ENCODE measurements around the gene FLAD1.

FLAD1 gene

GRCh38 chr1:155005076-155006011 lies 22.2 kb downstream of the FLAD1 start:
- DNase-seq = peak; percentile 56 to 61

DNA sequence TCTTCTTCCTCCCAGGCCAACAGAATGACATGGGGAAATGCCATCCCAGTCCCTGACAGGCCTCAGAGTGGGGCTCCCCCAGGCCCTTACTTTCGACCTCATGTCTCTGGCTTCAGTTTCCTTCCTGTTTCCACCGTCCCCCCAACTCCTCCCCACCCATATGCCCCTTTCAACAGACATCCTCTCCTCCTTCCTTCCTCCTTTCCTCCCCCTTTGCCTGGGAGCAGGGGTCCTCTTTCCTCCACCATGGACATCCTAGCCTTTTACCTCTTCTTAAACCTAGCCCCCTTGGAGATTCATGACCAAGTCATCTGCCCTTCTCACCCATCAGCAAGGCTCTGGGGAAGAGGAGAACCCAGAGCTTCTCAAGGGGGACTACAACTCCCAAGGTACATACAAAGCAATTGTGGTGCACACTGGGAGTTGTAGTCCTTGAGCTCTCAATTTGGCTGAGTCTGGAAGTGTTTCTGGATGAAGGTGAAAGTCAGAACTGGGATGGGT lies 23.5 kb downstream of the FLAD1 start:
- peak; percentile 57 to 64 for DNase-seq

DNA sequence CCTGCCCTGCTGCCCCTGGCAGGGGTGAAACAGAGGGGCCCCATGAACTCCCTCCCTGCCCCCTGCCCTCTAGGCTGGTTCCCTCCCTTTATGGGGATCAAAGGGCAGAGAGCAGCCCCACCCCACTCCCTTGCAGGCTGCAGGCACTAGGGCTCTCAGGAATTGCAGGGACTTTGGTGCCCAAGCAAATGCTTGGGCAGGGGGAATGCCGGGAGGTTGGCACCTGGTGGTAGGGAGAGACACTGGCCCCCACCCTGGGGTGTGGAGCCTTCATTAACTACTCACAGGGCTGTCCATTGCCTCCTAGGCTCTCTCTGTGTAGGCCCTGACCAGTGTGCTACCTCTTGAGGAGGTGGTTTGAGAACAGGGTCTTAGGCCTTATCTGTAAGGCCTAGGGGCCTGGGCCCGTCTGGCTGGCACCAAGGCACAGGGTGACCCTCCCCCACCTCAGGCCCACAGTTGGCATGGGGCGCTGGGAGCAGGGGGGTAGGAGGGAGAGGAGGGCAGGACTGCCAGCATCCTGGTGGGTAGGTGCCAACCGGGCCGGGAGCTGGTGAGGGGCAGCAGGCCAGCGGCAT lies 24.2 kb downstream of the FLAD1 start:
- DNase-seq = no peak

GRCh38 chr1:155008015-155008941 lies 25.1 kb downstream of the FLAD1 start:
- DNase-seq = no peak

DNA sequence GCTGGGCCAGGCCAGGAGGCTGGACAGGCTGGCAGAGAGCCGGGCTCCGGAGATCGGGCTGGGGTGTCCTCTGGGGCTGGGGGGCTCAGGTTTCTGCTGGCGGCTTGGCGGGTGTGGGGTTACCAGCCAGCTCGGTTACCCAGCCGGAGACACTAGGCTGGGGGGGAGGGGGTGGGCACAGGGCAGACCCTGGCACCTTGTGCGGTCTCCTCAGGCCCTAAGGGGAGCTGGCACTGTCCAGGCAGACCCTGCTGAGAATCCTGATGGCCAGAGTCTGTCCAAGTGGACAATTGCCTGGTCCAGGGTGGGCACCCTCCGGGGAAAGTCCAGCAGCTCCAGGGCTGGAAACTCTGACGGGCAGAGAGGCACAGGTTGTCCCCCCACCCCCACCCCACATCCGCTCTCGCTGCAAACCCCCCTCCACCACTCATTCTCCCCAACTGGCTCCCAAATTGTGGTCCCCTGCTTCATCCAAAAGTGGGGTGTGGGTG lies 26.1 kb downstream of the FLAD1 start:
- DNase-seq = no peak

DNA sequence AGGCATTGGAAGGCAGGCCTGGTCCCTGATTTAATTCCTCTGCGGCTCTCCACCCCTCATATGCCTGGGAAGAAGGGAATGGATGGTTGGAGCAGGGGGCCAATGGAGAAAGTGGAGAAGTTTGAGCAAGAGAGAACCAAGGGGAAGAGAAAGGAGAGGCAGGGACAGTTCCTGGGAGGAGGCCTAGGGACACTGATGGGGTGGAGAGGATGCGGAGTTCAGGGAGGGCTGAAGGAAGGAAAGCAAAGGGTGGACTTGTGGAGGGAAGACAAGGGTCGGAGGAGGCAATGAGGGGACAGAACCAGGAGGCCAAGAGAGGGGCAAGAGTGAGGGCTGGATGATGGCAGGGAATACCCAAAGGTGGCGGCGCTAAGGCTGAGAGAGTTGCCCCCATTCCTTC lies 26.6 kb downstream of the FLAD1 start:
- no peak for DNase-seq

- DNase-seq = peak in 1 of 2 donors; percentile 37
Observed at GRCh38 chr1:155010211-155010918, 27.2 kb downstream of the FLAD1 start.

DNA sequence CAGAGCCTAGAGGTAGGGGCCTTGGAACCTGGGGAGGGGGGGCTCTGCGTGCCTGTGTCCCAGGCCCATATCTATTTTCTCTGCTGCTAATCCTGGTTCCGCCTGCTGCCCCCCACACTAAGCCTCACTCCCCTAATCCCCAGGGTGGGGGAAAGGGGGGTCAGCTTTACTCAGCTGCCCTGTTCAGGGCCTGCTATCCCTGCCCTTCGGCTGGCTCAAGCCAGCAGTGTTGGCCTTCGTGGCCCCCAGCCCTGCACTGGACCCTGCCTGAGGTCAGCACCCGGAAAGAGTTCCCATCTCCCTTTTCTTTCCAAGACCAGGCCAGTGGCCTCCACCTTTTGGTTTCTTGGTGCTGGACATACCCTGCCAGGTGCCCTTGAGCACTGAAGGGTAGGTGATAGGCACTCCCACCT lies 27.9 kb downstream of the FLAD1 start:
- no peak for DNase-seq

- no peak for DNase-seq
Observed at GRCh38 chr1:155011437-155012025, 28.4 kb downstream of the FLAD1 start.

DNA sequence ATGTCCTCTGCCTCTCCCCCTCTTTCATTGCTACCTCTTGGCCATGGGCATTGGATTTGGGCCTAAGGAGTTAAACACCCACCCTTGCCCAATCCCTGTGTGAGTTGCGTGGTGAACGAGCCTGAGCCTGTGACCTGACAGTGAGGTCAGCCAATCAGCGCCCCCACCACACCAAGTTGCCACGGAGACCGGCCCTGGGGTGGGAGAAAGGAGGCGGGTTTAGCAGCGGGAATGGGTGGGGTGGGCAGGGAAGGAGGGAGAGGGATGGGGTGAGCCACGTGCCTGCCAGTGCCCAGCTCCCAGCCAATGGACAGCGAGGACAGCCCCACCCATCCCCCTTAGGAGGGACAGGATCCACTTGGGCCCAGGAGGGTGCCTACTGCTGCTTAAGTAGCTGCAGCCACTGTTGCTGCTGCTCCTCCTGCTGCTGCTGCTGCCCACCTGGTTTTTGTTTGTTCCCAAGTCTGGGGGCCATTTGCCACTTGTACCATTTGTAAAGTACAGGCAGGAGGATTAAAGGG lies 28.9 kb downstream of the FLAD1 start:
- DNase-seq = peak; percentile 41 to 58

DNA sequence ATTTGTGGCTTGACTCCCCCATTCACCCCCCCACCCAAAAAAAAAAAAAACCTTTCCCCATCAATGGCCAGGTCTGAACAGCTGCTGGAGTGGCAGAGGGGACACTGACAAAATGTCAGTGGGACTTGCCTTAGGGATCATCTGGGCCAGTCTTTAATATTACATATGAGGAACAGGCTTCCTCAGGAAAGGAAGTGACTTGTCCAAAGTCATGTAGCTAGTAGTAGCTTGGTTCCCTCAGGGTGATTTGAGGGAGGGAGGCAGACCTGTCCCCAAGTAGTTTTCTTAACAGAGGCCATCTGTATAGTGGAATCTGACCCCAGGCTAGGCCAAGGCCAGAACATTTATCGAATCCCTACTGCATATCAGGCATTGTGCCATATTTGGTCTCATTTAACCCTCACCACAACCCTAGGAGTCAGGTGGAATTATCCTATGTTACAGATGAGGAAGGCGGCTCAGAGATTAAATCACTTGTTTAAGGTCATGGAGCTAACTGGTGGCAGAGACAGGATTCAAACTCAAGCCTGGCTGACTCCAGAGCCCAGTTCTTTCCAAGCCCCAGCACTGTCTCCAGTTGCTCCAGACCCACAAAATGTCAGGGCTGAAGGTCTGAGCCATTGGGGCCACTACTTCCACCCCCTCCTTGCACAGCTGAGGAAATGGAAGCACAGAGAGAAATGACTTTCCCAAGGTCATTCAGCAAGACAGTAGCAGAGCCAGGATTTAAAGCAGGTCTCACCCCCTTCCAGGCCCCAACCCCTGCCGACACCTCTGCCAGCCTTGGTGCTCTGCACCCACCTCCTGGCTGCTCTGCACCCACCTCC lies 29.8 kb downstream of the FLAD1 start:
- DNase-seq = peak in 1 of 2 donors; percentile 16

DNA sequence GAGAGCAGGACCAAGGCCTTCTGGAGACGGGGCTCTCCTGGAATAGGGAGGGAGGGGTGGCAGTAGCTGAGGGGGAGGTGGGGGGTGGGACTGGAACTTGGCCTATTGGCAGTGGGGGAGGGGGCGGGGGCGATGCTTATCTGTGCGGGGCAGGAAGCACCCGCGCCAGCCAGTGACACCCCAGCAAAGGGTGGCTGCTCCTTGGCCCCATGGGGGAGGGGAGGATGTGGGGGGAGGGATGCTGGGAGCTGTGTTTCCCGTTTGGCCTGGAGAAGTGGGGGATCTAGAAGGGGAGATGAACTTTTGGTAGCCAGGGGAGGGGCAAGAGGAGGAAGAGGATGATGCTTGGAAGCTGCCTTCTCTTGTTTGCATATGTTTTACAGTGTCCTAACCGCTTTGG lies 30.5 kb downstream of the FLAD1 start:
- peak in 1 of 2 donors; percentile 44 for DNase-seq

GRCh38 chr1:155014709-155015508 lies 31.8 kb downstream of the FLAD1 start:
- no peak for DNase-seq

DNA sequence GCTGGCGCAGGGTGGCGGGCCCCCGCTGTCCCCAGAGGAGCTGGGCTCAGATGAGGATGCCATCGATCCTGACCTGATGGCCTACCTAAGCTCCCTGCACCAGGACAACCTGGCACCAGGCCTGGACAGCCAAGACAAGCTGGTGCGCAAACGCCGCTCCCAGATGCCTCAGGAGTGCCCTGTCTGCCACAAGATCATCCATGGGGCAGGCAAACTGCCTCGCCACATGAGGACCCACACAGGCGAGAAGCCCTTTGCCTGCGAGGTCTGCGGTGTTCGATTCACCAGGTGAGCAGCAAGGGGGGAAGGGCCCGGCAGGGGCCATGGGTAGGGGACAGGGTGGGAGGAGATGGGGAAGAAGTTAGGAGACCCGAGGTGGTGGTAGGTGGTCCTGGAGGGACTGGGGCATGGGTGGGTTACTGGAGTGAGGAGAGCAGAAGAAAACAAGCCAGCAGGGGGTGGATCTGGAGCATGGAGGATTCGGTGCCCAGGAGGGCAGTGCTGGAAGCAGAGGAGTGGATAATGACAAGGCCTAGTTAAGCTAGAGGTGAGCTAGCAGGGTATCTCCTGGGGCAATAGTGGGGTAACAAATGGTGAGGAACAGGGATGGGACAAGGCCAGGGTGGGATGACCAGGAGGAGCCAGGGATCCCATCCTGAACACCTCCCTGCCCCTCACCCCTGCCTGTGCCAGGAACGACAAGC lies 32.5 kb downstream of the FLAD1 start:
- DNase-seq = no peak

DNA sequence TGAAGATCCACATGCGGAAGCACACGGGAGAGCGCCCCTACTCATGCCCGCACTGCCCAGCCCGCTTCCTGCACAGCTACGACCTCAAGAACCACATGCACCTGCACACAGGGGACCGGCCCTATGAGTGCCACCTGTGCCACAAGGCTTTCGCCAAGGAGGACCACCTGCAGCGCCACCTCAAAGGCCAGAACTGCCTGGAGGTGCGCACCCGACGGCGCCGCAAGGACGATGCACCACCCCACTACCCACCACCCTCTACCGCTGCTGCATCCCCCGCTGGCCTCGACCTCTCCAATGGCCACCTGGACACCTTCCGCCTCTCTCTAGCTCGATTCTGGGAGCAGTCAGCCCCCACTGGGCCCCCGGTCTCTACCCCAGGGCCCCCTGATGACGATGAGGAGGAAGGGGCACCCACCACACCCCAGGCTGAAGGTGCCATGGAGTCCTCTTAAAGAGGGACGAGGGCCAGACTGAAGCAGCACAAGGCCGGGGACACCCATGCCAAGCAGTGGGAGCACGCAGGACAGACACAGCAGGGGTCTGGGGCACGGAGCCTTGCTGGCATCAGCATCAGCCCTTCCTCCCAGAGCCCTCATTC lies 33.2 kb downstream of the FLAD1 start:
- DNase-seq = peak; percentile 24 to 53

- peak; percentile 88 to 89 for DNase-seq
Observed at GRCh38 chr1:155017041-155017945, 34.1 kb downstream of the FLAD1 start.

DNA sequence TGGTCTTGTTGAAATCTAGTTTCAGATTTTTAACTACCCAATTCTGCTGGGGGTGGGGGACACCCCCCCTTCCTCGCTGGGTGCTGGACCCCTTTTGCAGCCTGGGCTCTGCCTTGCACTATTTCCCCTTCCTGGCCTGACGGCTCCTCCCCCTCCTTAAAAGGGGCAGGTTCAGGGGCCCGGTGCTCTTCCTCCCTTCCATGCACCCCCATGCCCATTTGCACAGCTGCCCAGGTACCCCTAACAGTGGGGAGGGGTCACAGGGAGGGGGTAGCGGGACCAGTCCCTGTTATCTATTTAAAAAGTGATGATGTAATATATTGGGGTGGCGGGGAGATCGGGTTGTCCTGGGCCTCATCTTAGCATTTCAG lies 34.8 kb downstream of the FLAD1 start:
- no peak for DNase-seq

Data from CD4-positive, alpha-beta T cell treated with Interleukin-1 beta for 1 hour (primary cell).